Stimulated activated effector memory CD8-positive, alpha-beta T cell treated with anti-CD3 and anti-CD28 coated beads, Interleukin-12 subunit alpha, Interleukin-12 subunit beta, amount 100 ng/mL, for 72 hours (primary cell): ENCODE measurements around the gene DBNDD2.

Experiments used
- ATAC-seq: fragments of 150-1000 bp; cut with Tn5 transposase; 2 replicates; pipeline ENCODE4 v1.10.0; 2021
- DNase-seq, 2 donors: peaks; one replicate each; pipeline ENCODE4 v3.0.0; 2021 to 2022; ENCODE audit warnings: low spot score in 2 of 2
- H3K27ac Mint-ChIP-seq: one replicate; pipeline ENCODE4 v1.8.0; 2022; ENCODE audit warnings: mild to moderate bottlenecking, mixed read lengths
- H3K36me3 Mint-ChIP-seq: one replicate; pipeline ENCODE4 v1.8.0; 2022; ENCODE audit warnings: mild to moderate bottlenecking, mixed read lengths
- H3K4me1 Mint-ChIP-seq: one replicate; pipeline ENCODE4 v1.8.0; 2022; ENCODE audit warnings: mixed read lengths
- H3K4me3 Mint-ChIP-seq: one replicate; pipeline ENCODE4 v1.8.0; 2022; ENCODE audit warnings: mild to moderate bottlenecking, mixed read lengths
- H3K9me3 Mint-ChIP-seq: one replicate; pipeline ENCODE4 v1.8.0; 2022; ENCODE audit warnings: mixed read lengths

The DBNDD2 gene

GRCh38 chr20:45372646-45373352 is 35.3 kb upstream of the DBNDD2 start:
- ATAC-seq, result no peak
- Mint-ChIP-seq H3K36me3 (peaks cover 41% of the 10 kb centered on the region), H3K27ac (peak overlapping the region; percentile 92), H3K9me3 (no peaks in the 10 kb centered on the region), H3K4me1 (peaks cover 33% of the 10 kb centered on the region), H3K4me3 (peak overlapping the region; percentile 80)
- no peak for DNase-seq

- DNase-seq (peak; percentile 89 to 93), ATAC-seq (peak; percentile 94)
- H3K27ac Mint-ChIP-seq, result peak overlapping the region; percentile 92
- no peaks in the 10 kb centered on the region for H3K9me3 Mint-ChIP-seq
- H3K36me3 Mint-ChIP-seq, result peaks cover 34% of the 10 kb centered on the region
- peak overlapping the region; percentile 80 for H3K4me3 Mint-ChIP-seq
- peaks cover 26% of the 10 kb centered on the region for H3K4me1 Mint-ChIP-seq
Measured at GRCh38 chr20:45373353-45374100, 34.6 kb upstream of the DBNDD2 start.

GRCh38 chr20:45374101-45374467 is 34.0 kb upstream of the DBNDD2 start:
- Mint-ChIP-seq H3K9me3 (no peaks in the 10 kb centered on the region), H3K36me3 (peaks cover 28% of the 10 kb centered on the region), H3K27ac (peak overlapping the region; percentile 92), H3K4me1 (peaks cover 23% of the 10 kb centered on the region), H3K4me3 (peak overlapping the region; percentile 80)
- ATAC-seq (no peak), DNase-seq (no peak)

GRCh38 chr20:45374966-45375365 is 33.1 kb upstream of the DBNDD2 start:
- ATAC-seq, result no peak
- DNase-seq, result peak in 1 of 2 donors; percentile 45
- Mint-ChIP-seq H3K4me1 (peaks cover 23% of the 10 kb centered on the region), H3K9me3 (no peaks in the 10 kb centered on the region), H3K36me3 (peaks cover 25% of the 10 kb centered on the region), H3K4me3 (no peak overlapping the region), H3K27ac (no peak overlapping the region)

- Mint-ChIP-seq H3K4me3 (no peak overlapping the region), H3K27ac (no peak overlapping the region), H3K36me3 (peaks cover 13% of the 10 kb centered on the region), H3K4me1 (peaks cover 21% of the 10 kb centered on the region), H3K9me3 (no peaks in the 10 kb centered on the region)
- ATAC-seq, result no peak
- peak in 1 of 2 donors; percentile 38 for DNase-seq
Measured at GRCh38 chr20:45377269-45377668, 30.8 kb upstream of the DBNDD2 start.

- peak in 1 of 2 donors; percentile 40 for DNase-seq
- Mint-ChIP-seq H3K27ac (no peak within 1 kb of the TSS), H3K9me3 (no peaks in the 10 kb centered on the region), H3K36me3 (peaks cover 9% of the 10 kb centered on the region), H3K4me3 (no peak within 1 kb of the TSS), H3K4me1 (peaks cover 12% of the 10 kb centered on the region)
- ATAC-seq, result no peak
Measured at GRCh38 chr20:45378191-45378590, 29.9 kb upstream of the DBNDD2 start, which contains the start of gene TP53TG5. TSS of gene TP53TG5 (minus strand) at chr20:45378325. CDS start at chr20:45378236, 89 bp downstream.

GRCh38 chr20:45387274-45387673 is 20.8 kb upstream of the DBNDD2 start:
- Mint-ChIP-seq H3K9me3 (peaks cover 5% of the 10 kb centered on the region), H3K4me3 (no peak overlapping the region), H3K36me3 (no peaks in the 10 kb centered on the region), H3K4me1 (no peaks in the 10 kb centered on the region), H3K27ac (no peak overlapping the region)
- ATAC-seq, result no peak
- no peak for DNase-seq

GRCh38 chr20:45390931-45391330 is 17.2 kb upstream of the DBNDD2 start:
- Mint-ChIP-seq H3K4me1 (no peaks in the 10 kb centered on the region), H3K36me3 (no peaks in the 10 kb centered on the region), H3K4me3 (no peak overlapping the region), H3K9me3 (peaks cover 5% of the 10 kb centered on the region), H3K27ac (no peak overlapping the region)
- ATAC-seq (no peak), DNase-seq (no peak)

GRCh38 chr20:45391559-45391958 is 16.5 kb upstream of the DBNDD2 start:
- peaks cover 5% of the 10 kb centered on the region for H3K9me3 Mint-ChIP-seq
- ATAC-seq (no peak), DNase-seq (no peak)
- no peaks in the 10 kb centered on the region for H3K36me3 Mint-ChIP-seq
- H3K4me1 Mint-ChIP-seq, result no peaks in the 10 kb centered on the region
- no peak overlapping the region for H3K4me3 Mint-ChIP-seq
- no peak overlapping the region for H3K27ac Mint-ChIP-seq

- H3K4me1 Mint-ChIP-seq, result no peaks in the 10 kb centered on the region
- H3K9me3 Mint-ChIP-seq, result no peaks in the 10 kb centered on the region
- H3K27ac Mint-ChIP-seq, result no peak overlapping the region
- no peak for ATAC-seq
- no peaks in the 10 kb centered on the region for H3K36me3 Mint-ChIP-seq
- H3K4me3 Mint-ChIP-seq, result no peak overlapping the region
- no peak for DNase-seq
Measured at GRCh38 chr20:45392733-45393132, 15.4 kb upstream of the DBNDD2 start.

- H3K27ac Mint-ChIP-seq, result no peak overlapping the region
- ATAC-seq (no peak), DNase-seq (no peak)
- no peaks in the 10 kb centered on the region for H3K9me3 Mint-ChIP-seq
- H3K4me1 Mint-ChIP-seq, result peaks cover 3% of the 10 kb centered on the region
- no peak overlapping the region for H3K4me3 Mint-ChIP-seq
- H3K36me3 Mint-ChIP-seq, result no peaks in the 10 kb centered on the region
Measured at GRCh38 chr20:45394221-45395113, 13.6 kb upstream of the DBNDD2 start.

- H3K4me1 Mint-ChIP-seq, result peaks cover 4% of the 10 kb centered on the region
- H3K27ac Mint-ChIP-seq, result no peak overlapping the region
- peaks cover 5% of the 10 kb centered on the region for H3K9me3 Mint-ChIP-seq
- H3K36me3 Mint-ChIP-seq, result no peaks in the 10 kb centered on the region
- ATAC-seq (no peak), DNase-seq (no peak)
- no peak overlapping the region for H3K4me3 Mint-ChIP-seq
Measured at GRCh38 chr20:45395114-45395415, 13.0 kb upstream of the DBNDD2 start.

GRCh38 chr20:45399018-45399417 is 9.1 kb upstream of the DBNDD2 start:
- H3K4me1 Mint-ChIP-seq, result peaks cover 4% of the 10 kb centered on the region
- H3K27ac Mint-ChIP-seq, result no peak overlapping the region
- H3K36me3 Mint-ChIP-seq, result no peaks in the 10 kb centered on the region
- ATAC-seq (no peak), DNase-seq (no peak)
- H3K4me3 Mint-ChIP-seq, result no peak overlapping the region
- peaks cover 10% of the 10 kb centered on the region for H3K9me3 Mint-ChIP-seq

- peaks cover 14% of the 10 kb centered on the region for H3K4me1 Mint-ChIP-seq
- peaks cover 10% of the 10 kb centered on the region for H3K9me3 Mint-ChIP-seq
- no peak overlapping the region for H3K4me3 Mint-ChIP-seq
- ATAC-seq, result no peak
- no peaks in the 10 kb centered on the region for H3K36me3 Mint-ChIP-seq
- no peak for DNase-seq
- no peak overlapping the region for H3K27ac Mint-ChIP-seq
Measured at GRCh38 chr20:45400346-45401031, 7.6 kb upstream of the DBNDD2 start.

- peaks cover 10% of the 10 kb centered on the region for H3K9me3 Mint-ChIP-seq
- H3K4me1 Mint-ChIP-seq, result peaks cover 24% of the 10 kb centered on the region
- no peaks in the 10 kb centered on the region for H3K36me3 Mint-ChIP-seq
- H3K27ac Mint-ChIP-seq, result no peak overlapping the region
- H3K4me3 Mint-ChIP-seq, result no peak overlapping the region
- ATAC-seq (no peak), DNase-seq (no peak)
Measured at GRCh38 chr20:45402946-45403345, 5.1 kb upstream of the DBNDD2 start.
